SK-N-DZ (cell line): ENCODE measurements around the gene FAM185A.
"Not testable (repeated sequence)": the region's sequence is repeated elsewhere in the genome, so short reads cannot be mapped to it uniquely, and the experiment has no call there.

Experiments
- DNase-seq: peaks from one replicate; pipeline ENCODE4 v3.0.0-alpha.2; 2015; ENCODE audit warnings: low spot score

Gene FAM185A

GRCh38 chr7:102776217-102776616 is 27.4 kb downstream of the FAM185A start:
- DNase-seq, result not testable (repeated sequence)

GRCh38 chr7:102778663-102779062 is 29.9 kb downstream of the FAM185A start:
- not testable (repeated sequence) for DNase-seq

GRCh38 chr7:102780926-102781325 is 32.1 kb downstream of the FAM185A start:
- not testable (repeated sequence) for DNase-seq

DNA sequence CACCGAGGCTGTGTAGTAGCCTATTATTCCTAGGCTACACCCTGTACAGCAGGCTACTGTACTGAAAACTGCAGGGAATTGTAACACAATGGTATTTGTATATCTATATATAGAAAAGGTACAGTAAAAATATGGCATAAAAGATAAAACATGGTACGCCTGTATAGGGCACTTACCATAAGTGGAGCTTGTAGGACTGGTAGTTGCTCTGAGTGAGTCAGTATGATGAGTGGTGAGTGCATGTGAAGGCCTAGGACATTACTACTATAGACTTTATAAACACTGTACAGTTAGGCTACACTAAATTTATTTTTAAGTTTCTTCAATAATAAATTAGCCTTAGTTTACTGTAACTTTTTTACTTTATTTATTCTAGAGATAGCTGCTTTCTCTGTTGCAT is 40.0 kb downstream of the FAM185A start:
- not testable (repeated sequence) for DNase-seq

GRCh38 chr7:102790364-102791100 is 41.7 kb downstream of the FAM185A start:
- DNase-seq, result not testable (repeated sequence)

- DNase-seq, result not testable (repeated sequence)
Measured at GRCh38 chr7:102791367-102791766, 42.6 kb downstream of the FAM185A start.

- not testable (repeated sequence) for DNase-seq
Measured at GRCh38 chr7:102791831-102792230, 43.0 kb downstream of the FAM185A start.

GRCh38 chr7:102794567-102794966 is 45.8 kb downstream of the FAM185A start:
- DNase-seq, result not testable (repeated sequence)

DNA sequence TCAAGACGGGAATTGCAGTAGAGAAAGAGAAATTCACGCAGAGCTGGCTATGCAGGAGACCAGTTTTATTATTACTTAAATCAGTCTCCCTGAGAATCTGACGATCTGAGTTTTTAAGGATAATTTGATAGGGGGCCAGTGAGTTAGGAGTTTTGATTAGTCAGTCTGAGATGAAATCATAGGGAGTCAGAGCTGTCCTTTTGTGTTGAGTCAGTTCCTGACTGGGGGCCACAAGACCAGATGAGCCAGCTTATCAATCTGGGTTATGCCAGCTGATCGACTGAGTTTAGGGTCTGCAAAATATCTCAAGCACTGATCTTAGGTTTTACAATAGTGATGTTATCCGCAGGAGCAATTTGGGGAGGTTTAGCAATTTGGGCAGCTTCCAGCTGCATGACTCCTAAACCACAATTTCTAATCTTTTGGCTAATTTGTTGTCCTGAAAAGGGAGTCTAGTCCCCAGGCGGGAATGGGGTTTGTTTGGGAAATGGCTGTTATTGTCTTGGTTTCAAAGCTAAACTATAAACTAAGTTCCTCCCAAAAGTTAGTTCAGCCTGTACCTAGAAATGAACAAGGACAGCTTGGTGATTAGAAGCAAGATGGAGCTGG is 47.3 kb downstream of the FAM185A start:
- not testable (repeated sequence) for DNase-seq

- DNase-seq, result no peak
Measured at GRCh38 chr7:102806613-102807012, 57.8 kb downstream of the FAM185A start.

DNA sequence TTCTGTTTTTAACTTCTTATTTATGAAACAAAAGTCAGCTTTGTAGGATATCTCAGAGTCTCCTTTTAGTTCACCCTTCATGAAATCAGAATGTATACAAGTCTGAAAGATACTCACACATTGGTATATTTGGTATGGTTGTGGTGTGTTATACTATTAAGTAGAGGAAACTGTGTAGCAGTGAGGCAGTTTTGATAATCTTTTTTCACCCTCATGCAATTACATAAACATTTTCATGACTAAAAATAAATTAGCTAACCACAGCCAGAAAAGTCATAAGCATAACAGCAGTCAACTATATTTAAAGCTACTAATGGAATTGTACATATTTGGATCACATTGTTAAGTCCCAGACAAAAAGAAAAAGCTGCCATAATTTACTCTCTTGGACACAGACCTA is 62.1 kb downstream of the FAM185A start:
- DNase-seq, result no peak

DNA sequence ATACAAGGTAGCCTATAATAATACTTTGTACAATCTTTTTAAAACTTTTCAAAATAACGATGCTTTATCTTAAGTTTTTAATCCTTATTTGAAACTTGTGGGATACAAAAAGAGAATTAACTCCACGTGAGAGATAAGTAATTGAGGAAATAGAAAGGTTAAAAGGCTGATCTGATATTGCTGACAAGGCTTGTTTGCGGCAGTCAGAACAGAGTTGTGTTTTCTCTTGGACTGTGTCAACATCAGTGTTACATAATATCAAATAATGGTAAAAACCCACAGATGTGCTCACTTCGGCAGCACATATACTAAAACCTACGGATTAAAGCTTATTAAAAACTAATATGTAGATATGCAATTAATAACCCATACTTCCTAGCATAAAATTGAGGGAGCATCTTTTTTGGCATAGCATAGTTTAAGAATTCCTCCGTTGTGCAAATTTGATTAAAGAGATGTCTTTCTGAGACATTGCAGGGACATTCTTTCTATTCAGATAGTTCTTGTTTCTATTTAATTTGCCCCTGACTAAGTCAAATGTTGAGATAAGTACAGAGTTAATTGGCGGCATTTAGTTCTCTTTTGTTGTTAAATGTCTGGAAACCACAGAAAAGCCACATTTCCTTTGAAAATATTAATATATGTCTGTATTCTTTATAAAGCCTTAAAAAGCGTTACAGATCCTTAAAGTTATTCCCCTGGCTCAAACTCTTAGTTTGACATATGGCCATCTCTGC is 63.3 kb downstream of the FAM185A start:
- peak; percentile 16 for DNase-seq

GRCh38 chr7:102813191-102814024 is 64.6 kb downstream of the FAM185A start:
- DNase-seq, result no peak

GRCh38 chr7:102814025-102814471 is 65.2 kb downstream of the FAM185A start:
- DNase-seq, result no peak

DNA sequence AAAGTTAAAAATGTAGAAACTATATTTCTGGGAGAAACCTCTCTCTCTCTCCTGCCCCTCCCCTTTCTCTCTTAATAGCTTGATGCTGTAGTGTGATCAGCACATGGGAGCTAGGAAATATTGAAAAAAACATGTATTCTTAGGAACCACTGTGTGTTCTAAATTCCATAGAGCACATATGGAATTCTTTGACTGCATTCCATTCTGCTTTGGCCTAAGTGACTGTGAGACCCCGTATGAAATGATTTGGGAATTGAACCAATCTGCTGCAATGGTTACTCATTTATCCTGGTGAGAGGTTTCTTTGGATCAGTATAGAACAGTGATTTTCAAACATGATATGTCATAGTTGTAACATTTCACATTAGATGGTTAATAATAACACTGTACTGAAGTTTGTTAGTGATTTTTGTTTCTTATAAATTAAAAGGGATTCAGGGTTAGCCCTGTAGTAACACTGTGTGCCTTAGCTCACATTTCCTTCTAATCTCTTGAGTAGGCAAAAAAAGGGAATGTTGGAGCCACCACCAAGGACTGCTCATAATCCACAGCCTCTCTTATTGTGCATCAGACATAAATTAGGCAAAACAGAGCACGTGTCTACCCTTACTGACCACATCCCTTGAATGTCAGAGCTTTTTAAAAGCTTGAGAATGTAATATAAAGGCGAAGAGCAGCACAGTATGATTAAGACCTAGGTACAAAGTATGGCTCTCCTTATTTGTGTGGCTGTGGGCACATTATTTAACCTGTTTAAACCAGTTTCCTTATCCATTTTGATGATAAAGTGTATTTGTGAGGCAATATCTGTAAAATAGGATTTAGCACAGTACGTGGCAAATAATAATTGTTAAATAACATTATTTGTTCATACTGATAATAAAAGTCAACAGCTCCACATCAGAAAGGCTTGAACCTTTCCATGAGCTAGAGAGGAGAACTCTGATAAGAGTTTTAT is 69.1 kb downstream of the FAM185A start:
- DNase-seq, result no peak

DNA sequence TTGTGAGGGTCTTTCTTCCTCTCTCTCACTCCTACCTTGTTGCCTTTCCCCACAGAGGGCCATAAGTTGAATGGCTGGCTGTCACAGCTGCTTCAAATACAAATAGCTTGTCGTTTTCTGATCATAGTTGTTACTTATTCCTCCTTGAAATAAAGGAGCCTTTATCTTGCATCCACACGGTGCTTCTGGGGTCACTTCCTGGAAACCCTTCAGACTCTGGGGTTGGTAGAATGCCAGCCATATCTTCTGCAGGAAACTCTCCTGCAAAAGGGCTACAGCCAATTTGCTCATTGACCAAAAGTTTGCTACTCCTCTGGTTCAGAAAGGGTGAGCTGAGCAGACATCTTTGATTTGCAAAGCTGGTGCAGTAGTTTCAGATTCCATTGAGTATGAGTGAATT is 70.4 kb downstream of the FAM185A start:
- no peak for DNase-seq

DNA sequence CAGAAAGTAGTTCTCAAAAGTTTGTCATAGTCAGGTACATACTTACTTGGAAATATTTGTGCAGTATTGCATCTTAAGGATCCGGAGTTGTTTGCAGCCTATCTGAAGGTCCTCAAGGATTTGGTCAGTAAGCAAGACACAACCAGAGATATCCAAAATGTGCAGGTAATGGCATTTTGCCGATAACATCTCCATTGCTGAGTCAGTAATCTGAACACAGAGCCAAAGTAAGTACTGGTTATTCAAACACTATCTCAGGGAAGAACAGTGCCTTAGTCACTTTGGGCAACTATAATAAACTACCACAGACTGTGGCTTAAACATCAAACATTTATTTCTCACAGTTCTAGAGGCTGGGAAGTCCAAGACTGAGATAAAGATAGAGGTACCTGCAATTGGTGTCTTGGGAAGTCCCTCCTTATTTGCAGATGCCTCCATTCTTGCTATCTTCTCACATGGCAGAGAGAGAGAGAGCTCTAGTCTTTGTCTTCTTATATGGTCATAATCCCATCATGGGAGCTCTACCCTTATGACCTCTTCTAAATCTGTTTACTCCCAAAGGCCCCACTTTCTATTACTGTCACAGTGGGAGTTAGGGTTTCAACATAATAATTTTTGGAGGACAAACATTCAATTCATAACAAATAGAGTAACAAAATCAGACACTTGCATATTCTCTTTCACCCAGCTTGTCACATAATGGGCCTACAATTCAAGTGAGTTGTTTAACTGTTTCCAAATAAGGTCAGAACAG is 73.4 kb downstream of the FAM185A start:
- no peak for DNase-seq

- no peak for DNase-seq
Measured at GRCh38 chr7:102823390-102824119, 74.8 kb downstream of the FAM185A start.

- no peak for DNase-seq
Measured at GRCh38 chr7:102828286-102828685, 79.5 kb downstream of the FAM185A start.
